ENCODE measurements around the gene CAD.

Gene CAD

GRCh38 chr2:27240406-27240805, 23.2 kb downstream of the CAD start:
- no peak for TF ChIP-seq EZH2 (IDR thresholded peaks at IDR 0.05)
- no peak for TF ChIP-seq FOXP2 (optimal IDR thresholded peaks at IDR 0.05; ENCODE audit: control extremely low read depth, extremely low read length, insufficient read depth)
- TF ChIP-seq POLR2AphosphoS5 (IDR thresholded peaks at IDR 0.05; ENCODE audit: borderline replicate concordance, low read depth, low read length), result no peak
- Histone ChIP-seq H3K9ac (ENCODE audit: insufficient read length) (no peak overlapping the region), H3K9me3 (ENCODE audit: low read depth, low read length) (no peaks in the 10 kb centered on the region), H3K4me3 (no peak overlapping the region), H3K27ac (no peak overlapping the region), H3K36me3 (ENCODE audit: insufficient read depth, low read length) (peaks cover 96% of the 10 kb centered on the region)
- no peak for DNase-seq (ENCODE audit: low read depth, low spot score)

DNA sequence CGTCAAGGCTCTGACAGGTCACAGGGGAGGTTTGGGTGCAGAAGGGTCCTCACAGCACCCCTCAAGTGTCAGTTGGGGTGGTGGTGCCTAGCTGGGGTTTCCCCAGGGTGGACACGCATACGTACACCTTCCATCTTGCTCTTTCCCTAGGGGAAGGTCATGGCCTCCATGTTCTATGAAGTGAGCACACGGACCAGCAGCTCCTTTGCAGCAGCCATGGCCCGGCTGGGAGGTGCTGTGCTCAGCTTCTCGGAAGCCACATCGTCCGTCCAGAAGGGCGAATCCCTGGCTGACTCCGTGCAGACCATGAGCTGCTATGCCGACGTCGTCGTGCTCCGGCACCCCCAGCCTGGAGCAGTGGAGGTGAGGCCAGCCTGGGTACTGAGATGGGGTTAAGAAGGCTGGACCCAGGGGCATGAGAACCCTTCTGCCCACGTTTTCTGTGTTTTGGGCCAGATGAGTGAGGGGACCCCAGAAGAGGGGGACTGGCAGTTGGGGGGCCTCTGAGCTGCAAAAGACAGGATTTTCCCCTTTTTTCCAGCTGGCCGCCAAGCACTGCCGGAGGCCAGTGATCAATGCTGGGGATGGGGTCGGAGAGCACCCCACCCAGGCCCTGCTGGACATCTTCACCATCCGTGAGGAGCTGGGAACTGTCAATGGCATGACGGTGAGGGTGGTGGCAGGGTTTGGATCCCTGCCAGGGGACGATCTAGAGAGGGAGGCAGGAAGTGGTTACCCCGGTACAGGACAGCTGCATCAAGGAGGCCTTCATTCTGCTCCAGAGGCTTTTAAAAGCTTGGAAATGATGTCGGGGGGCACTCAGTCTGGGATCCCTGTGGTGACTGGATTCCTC, 24.8 kb downstream of the CAD start:
- no peaks in the 10 kb centered on the region for H3K9me3 ChIP-seq (ENCODE audit: low read depth, low read length)
- no peak for DNase-seq (ENCODE audit: low read depth, low spot score)
- no peak overlapping the region for H3K4me3 ChIP-seq

DNA sequence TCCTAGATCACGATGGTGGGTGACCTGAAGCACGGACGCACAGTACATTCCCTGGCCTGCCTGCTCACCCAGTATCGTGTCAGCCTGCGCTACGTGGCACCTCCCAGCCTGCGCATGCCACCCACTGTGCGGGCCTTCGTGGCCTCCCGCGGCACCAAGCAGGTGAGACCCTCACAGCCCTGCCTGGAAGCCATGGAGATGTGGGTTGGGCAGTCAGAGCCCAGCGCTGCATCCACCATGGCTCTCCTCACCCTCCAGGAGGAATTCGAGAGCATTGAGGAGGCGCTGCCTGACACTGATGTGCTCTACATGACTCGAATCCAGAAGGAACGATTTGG, 25.4 kb downstream of the CAD start:
- Histone ChIP-seq H3K9me3 (ENCODE audit: low read depth, low read length) (no peaks in the 10 kb centered on the region), H3K9ac (ENCODE audit: insufficient read length) (no peak overlapping the region), H3K27ac (no peak overlapping the region), H3K4me3 (no peak overlapping the region), H3K36me3 (ENCODE audit: insufficient read depth, low read length) (peaks cover 74% of the 10 kb centered on the region)
- TF ChIP-seq FOXP2 (optimal IDR thresholded peaks at IDR 0.05; ENCODE audit: control extremely low read depth, extremely low read length, insufficient read depth) (no peak), EZH2 (IDR thresholded peaks at IDR 0.05) (no peak), POLR2AphosphoS5 (IDR thresholded peaks at IDR 0.05; ENCODE audit: borderline replicate concordance, low read depth, low read length) (no peak)
- DNase-seq (ENCODE audit: low read depth, low spot score), result no peak

More for the DNA sequence above, 24.8 kb downstream of the CAD start:
- Histone ChIP-seq H3K27ac (no peak overlapping the region), H3K36me3 (ENCODE audit: insufficient read depth, low read length) (peaks cover 80% of the 10 kb centered on the region), H3K9ac (ENCODE audit: insufficient read length) (no peak overlapping the region)
- TF ChIP-seq EZH2 (IDR thresholded peaks at IDR 0.05) (no peak), FOXP2 (optimal IDR thresholded peaks at IDR 0.05; ENCODE audit: control extremely low read depth, extremely low read length, insufficient read depth) (no peak), POLR2AphosphoS5 (IDR thresholded peaks at IDR 0.05; ENCODE audit: borderline replicate concordance, low read depth, low read length) (0 out of 2 replicates have a peak, but pooled peaks have one; percentile 2)

- no peak overlapping the region for H3K27ac ChIP-seq
- H3K9me3 ChIP-seq (ENCODE audit: low read depth, low read length), result no peaks in the 10 kb centered on the region
- no peak for DNase-seq (ENCODE audit: low read depth, low spot score)
- H3K36me3 ChIP-seq (ENCODE audit: insufficient read depth, low read length), result peaks cover 64% of the 10 kb centered on the region
- no peak overlapping the region for H3K9ac ChIP-seq (ENCODE audit: insufficient read length)
- no peak overlapping the region for H3K4me3 ChIP-seq
- TF ChIP-seq POLR2AphosphoS5 (IDR thresholded peaks at IDR 0.05; ENCODE audit: borderline replicate concordance, low read depth, low read length) (no peak), FOXP2 (optimal IDR thresholded peaks at IDR 0.05; ENCODE audit: control extremely low read depth, extremely low read length, insufficient read depth) (no peak), EZH2 (IDR thresholded peaks at IDR 0.05) (no peak)
Measured at GRCh38 chr2:27243391-27244130, 26.4 kb downstream of the CAD start.

DNA sequence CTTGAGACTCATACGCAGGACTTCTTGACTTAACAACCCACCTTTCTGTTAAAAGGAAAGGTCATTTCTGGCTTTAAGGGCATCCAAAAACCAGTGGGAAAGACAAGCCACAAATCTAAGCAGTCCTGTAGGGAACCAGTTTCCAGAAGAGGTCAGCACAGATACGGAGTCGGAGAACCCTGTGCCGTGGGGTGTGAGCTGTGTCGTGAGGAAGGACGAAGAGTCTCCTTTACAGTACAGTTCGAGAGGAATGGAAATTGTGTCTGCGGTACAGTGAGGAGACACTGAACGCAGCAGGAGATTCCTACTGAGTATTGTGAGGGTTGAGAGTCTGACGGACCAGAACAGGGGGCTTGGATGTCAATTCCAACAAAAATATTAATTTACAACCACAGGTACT, 27.9 kb downstream of the CAD start:
- TF ChIP-seq FOXP2 (optimal IDR thresholded peaks at IDR 0.05; ENCODE audit: control extremely low read depth, extremely low read length, insufficient read depth) (no peak), POLR2AphosphoS5 (IDR thresholded peaks at IDR 0.05; ENCODE audit: borderline replicate concordance, low read depth, low read length) (no peak), EZH2 (IDR thresholded peaks at IDR 0.05) (no peak)
- peak overlapping the region; percentile 70 for H3K27ac ChIP-seq
- no peak overlapping the region for H3K9ac ChIP-seq (ENCODE audit: insufficient read length)
- H3K9me3 ChIP-seq (ENCODE audit: low read depth, low read length), result no peaks in the 10 kb centered on the region
- peaks cover 49% of the 10 kb centered on the region for H3K36me3 ChIP-seq (ENCODE audit: insufficient read depth, low read length)
- DNase-seq (ENCODE audit: low read depth, low spot score), result no peak
- H3K4me3 ChIP-seq, result no peak overlapping the region

GRCh38 chr2:27245626-27246025, 28.5 kb downstream of the CAD start:
- Histone ChIP-seq H3K27ac (peak overlapping the region; percentile 70), H3K36me3 (ENCODE audit: insufficient read depth, low read length) (peaks cover 44% of the 10 kb centered on the region), H3K9me3 (ENCODE audit: low read depth, low read length) (no peaks in the 10 kb centered on the region)

GRCh38 chr2:27247893-27248292, 30.7 kb downstream of the CAD start:
- H3K9me3 ChIP-seq (ENCODE audit: low read depth, low read length), result no peaks in the 10 kb centered on the region
- TF ChIP-seq POLR2AphosphoS5 (IDR thresholded peaks at IDR 0.05; ENCODE audit: borderline replicate concordance, low read depth, low read length) (no peak), EZH2 (IDR thresholded peaks at IDR 0.05) (no peak), FOXP2 (optimal IDR thresholded peaks at IDR 0.05; ENCODE audit: control extremely low read depth, extremely low read length, insufficient read depth) (no peak)
- no peak overlapping the region for H3K9ac ChIP-seq (ENCODE audit: insufficient read length)
- DNase-seq (ENCODE audit: low read depth, low spot score), result no peak
- no peak overlapping the region for H3K4me3 ChIP-seq
- H3K36me3 ChIP-seq (ENCODE audit: insufficient read depth, low read length), result peaks cover 21% of the 10 kb centered on the region
- no peak overlapping the region for H3K27ac ChIP-seq

More at GRCh38 chr2:27245626-27246025, 28.5 kb downstream of the CAD start:
- Histone ChIP-seq H3K9ac (ENCODE audit: insufficient read length) (no peak overlapping the region), H3K4me3 (no peak overlapping the region)
- DNase-seq (ENCODE audit: low read depth, low spot score), result no peak
- TF ChIP-seq EZH2 (IDR thresholded peaks at IDR 0.05) (no peak), FOXP2 (optimal IDR thresholded peaks at IDR 0.05; ENCODE audit: control extremely low read depth, extremely low read length, insufficient read depth) (no peak), POLR2AphosphoS5 (IDR thresholded peaks at IDR 0.05; ENCODE audit: borderline replicate concordance, low read depth, low read length) (no peak)

GRCh38 chr2:27249159-27249890, 32.2 kb downstream of the CAD start:
- no peak overlapping the region for H3K9ac ChIP-seq (ENCODE audit: insufficient read length)
- TF ChIP-seq EZH2 (IDR thresholded peaks at IDR 0.05) (no peak), POLR2AphosphoS5 (IDR thresholded peaks at IDR 0.05; ENCODE audit: borderline replicate concordance, low read depth, low read length) (no peak)
- H3K9me3 ChIP-seq (ENCODE audit: low read depth, low read length), result no peaks in the 10 kb centered on the region
- DNase-seq (ENCODE audit: low read depth, low spot score), result no peak
- no peak overlapping the region for H3K27ac ChIP-seq
- H3K4me3 ChIP-seq, result no peak overlapping the region
- H3K36me3 ChIP-seq (ENCODE audit: insufficient read depth, low read length), result peaks cover 7% of the 10 kb centered on the region; the same call in 1 of the 2 replicates
